CD14-positive monocyte (primary cell): ENCODE results near the gene BTBD9. TPM values are rescaled to one million over a fixed set of nuclear protein-coding genes. Genes with fewer than 3 reads are reported as not detected.

Source experiments
- DNase-seq, 3 donors: peaks; one replicate each; pipeline ENCODE4 v3.0.0-alpha.2; 2011 to 2022
- H2AFZ ChIP-seq: 2 replicates; pipeline ENCODE4 v1.6.0; 2012; ENCODE audit warnings: mild to moderate bottlenecking, low read depth, low read length, inconsistent platforms; ENCODE audit not compliant: insufficient read depth, poor library complexity, severe bottlenecking
- H3K27ac ChIP-seq, 2 donors: 1 replicate in 1 of 2; 2 replicates in 1 of 2; pipeline ENCODE4 v1.5.1; 2012 to 2013; ENCODE audit warnings: low read length in 2 of 2, control low read depth in 1 of 2, inconsistent platforms in 1 of 2, low read depth in 1 of 2, mild to moderate bottlenecking in 1 of 2
- H3K27me3 ChIP-seq, 2 donors: one replicate each; pipeline versions ENCODE4 v1.6.0 to v1.6.1; 2011 to 2013; ENCODE audit warnings: low read length in 2 of 2; ENCODE audit not compliant: control insufficient read depth in 2 of 2, insufficient read depth in 2 of 2
- H3K36me3 ChIP-seq, 2 donors: replicated peaks in 1 of 2; 1 replicate in 1 of 2; 2 replicates in 1 of 2; pipeline versions ENCODE4 v1.5.1 to v1.6.1; 2012 to 2013; ENCODE audit warnings: low read length in 2 of 2, control low read depth in 1 of 2, inconsistent platforms in 1 of 2, mild to moderate bottlenecking in 1 of 2; ENCODE audit not compliant: insufficient read depth in 2 of 2, control insufficient read depth in 1 of 2
- H3K4me1 ChIP-seq, 2 donors: 1 replicate in 1 of 2; 2 replicates in 1 of 2; pipeline versions ENCODE4 v1.5.1 to v1.6.1; 2012 to 2013; ENCODE audit warnings: low read length in 2 of 2, control low read depth in 1 of 2, inconsistent platforms in 1 of 2, mild to moderate bottlenecking in 1 of 2, moderate library complexity in 1 of 2; ENCODE audit not compliant: insufficient read depth in 2 of 2, control insufficient read depth in 1 of 2
- H3K4me2 ChIP-seq: replicated peaks from 2 replicates; pipeline ENCODE3; 2012; ENCODE audit warnings: low read length, moderate library complexity, mild to moderate bottlenecking; ENCODE audit not compliant: poor library complexity, severe bottlenecking; ENCODE audit errors: extremely low read depth
- H3K4me3 ChIP-seq, 3 experiments: fragments of 200-600 bp in 1 of 3; sonication (generic) in 1 of 3; replicated peaks in 1 of 3; 1 replicate in 2 of 3; 2 replicates in 1 of 3; pipeline ENCODE4 v1.5.1; 2011 to 2013; ENCODE audit warnings: low read length in 3 of 3, mild to moderate bottlenecking in 3 of 3, control low read depth in 2 of 3, low read depth in 2 of 3, inconsistent platforms in 1 of 3, moderate library complexity in 1 of 3
- H3K79me2 ChIP-seq: 2 replicates; pipeline ENCODE4 v1.6.0; 2012; ENCODE audit warnings: mild to moderate bottlenecking, control low read depth, inconsistent platforms, low read length, moderate library complexity; ENCODE audit not compliant: insufficient read depth
- H3K9ac ChIP-seq: 2 replicates; pipeline ENCODE4 v1.6.0; 2017; ENCODE audit warnings: low read length, mild to moderate bottlenecking; ENCODE audit not compliant: insufficient read depth, poor library complexity, severe bottlenecking
- H3K9me3 ChIP-seq, 2 donors: replicated peaks in 1 of 2; 1 replicate in 1 of 2; 2 replicates in 1 of 2; pipeline versions ENCODE4 v1.5.1 to v1.6.1; 2012 to 2013; ENCODE audit warnings: low read length in 2 of 2, control low read depth in 1 of 2; ENCODE audit not compliant: control insufficient read depth in 1 of 2, insufficient read depth in 1 of 2
- H4K20me1 ChIP-seq: 2 replicates; pipeline ENCODE4 v1.6.0; 2012; ENCODE audit warnings: mild to moderate bottlenecking, low read length, control low read depth, moderate library complexity; ENCODE audit not compliant: insufficient read depth
- H3K27ac Mint-ChIP-seq, 7 donors: one replicate each; pipeline ENCODE4 v1.8.0; 2020; ENCODE audit warnings: mild to moderate bottlenecking in 7 of 7, mixed read lengths in 7 of 7, moderate library complexity in 6 of 7, inconsistent platforms in 2 of 7
- H3K27me3 Mint-ChIP-seq, 3 donors: one replicate each; pipeline ENCODE4 v1.8.0; 2021 to 2022; ENCODE audit warnings: low read depth in 3 of 3, mild to moderate bottlenecking in 3 of 3, mixed read lengths in 3 of 3, moderate library complexity in 3 of 3, inconsistent platforms in 1 of 3
- H3K36me3 Mint-ChIP-seq, 2 donors: one replicate each; pipeline ENCODE4 v1.8.0; 2020; ENCODE audit warnings: mixed read lengths in 2 of 2, inconsistent platforms in 1 of 2, mild to moderate bottlenecking in 1 of 2
- H3K4me1 Mint-ChIP-seq: one replicate; pipeline ENCODE4 v1.8.0; 2020; ENCODE audit warnings: mild to moderate bottlenecking, mixed read lengths
- H3K4me3 Mint-ChIP-seq, 2 donors: one replicate each; pipeline ENCODE4 v1.8.0; 2020; ENCODE audit warnings: mild to moderate bottlenecking in 2 of 2, mixed read lengths in 2 of 2, moderate library complexity in 1 of 2
- H3K9me3 Mint-ChIP-seq, 7 donors: one replicate each; pipeline ENCODE4 v1.8.0; 2020 to 2022; ENCODE audit warnings: mixed read lengths in 7 of 7, mild to moderate bottlenecking in 6 of 7, moderate library complexity in 6 of 7, inconsistent platforms in 2 of 7
- CTCF ChIP-seq: fragments of 200-600 bp; IDR thresholded peaks from one replicate; pipeline ENCODE4 v1.8.0; 2022; ENCODE audit warnings: antibody characterized with exemption, mild to moderate bottlenecking
- WGBS: methylation state at CpG from one replicate; pipeline ENCODE4 v1.1.5; 2013; ENCODE audit warnings: missing lambda C conversion rate; ENCODE audit not compliant: insufficient coverage; 5-methylcytosine and 5-hydroxymethylcytosine counted together
- intact Hi-C, 2 donors: fragments of 100-400 bp; cut with micrococcal nuclease; formaldehyde crosslinking; loops; one replicate each; pipeline versions ENCODE4 v1.15.0 to v1.15.1; 2023
- polyA plus RNA-seq, 3 donors: library from polyadenylated mRNA; depleted of rRNA in 1 of 3; unstranded in 2 of 3; stranded (reverse) in 1 of 3; fragments of 300-500 nt in 2 of 3; fragments of >200 nt in 1 of 3; fragmentation: Illumina TruSeq in 2 of 3; gene quantifications; 1 replicate in 2 of 3; 2 replicates in 1 of 3; pipeline ENCODE4 v1.2.3, GENCODE V29; 2012 to 2021

Gene BTBD9
- polyA plus RNA-seq, 3 donors = 5.2 to 7.5 (median 6.2) TPM

GRCh38 chr6:38188677-38189335 is 450.9 kb downstream of the BTBD9 start:
- Histone ChIP-seq H4K20me1 (no peaks in the 10 kb centered on the region), H3K4me2 (no peak overlapping the region), H3K4me1 (no peaks in the 10 kb centered on the region), H3K79me2 (no peaks in the 10 kb centered on the region), H3K9ac (no peak overlapping the region), H3K27me3 (no peaks in the 10 kb centered on the region), H3K9me3 (no peaks in the 10 kb centered on the region), H2AFZ (no peak overlapping the region), H3K27ac (no peak overlapping the region), H3K4me3 (no peak overlapping the region), H3K36me3 (peaks cover 0 to 2% of the 10 kb centered on the region in 2 donors)
- Mint-ChIP-seq H3K9me3 (no peaks in the 10 kb centered on the region), H3K4me1 (no peaks in the 10 kb centered on the region), H3K27ac (no peak overlapping the region), H3K36me3 (peaks cover 4 to 10% of the 10 kb centered on the region in 2 donors), H3K4me3 (no peak overlapping the region), H3K27me3 (peaks cover 0 to 3% (median 1%) of the 10 kb centered on the region in 3 donors)
- WGBS = 100% methylated on average over 9 of the region's 14 CpGs
- TF ChIP-seq CTCF = no peak
- intact Hi-C loops = no loop called here
- no peak for DNase-seq

GRCh38 chr6:38187811-38188590 is 451.7 kb downstream of the BTBD9 start:
- H3K27ac Mint-ChIP-seq = no peak overlapping the region
- no peaks in the 10 kb centered on the region for H3K9me3 Mint-ChIP-seq
- peaks cover 0 to 3% (median 1%) of the 10 kb centered on the region in 3 donors for H3K27me3 Mint-ChIP-seq

More at GRCh38 chr6:38187811-38188590, 451.7 kb downstream of the BTBD9 start:
- 98% methylated on average over 16 of the region's 20 CpGs for WGBS
- DNase-seq = no peak
- H3K9ac ChIP-seq = no peak overlapping the region
- H3K27ac ChIP-seq = no peak overlapping the region
- no peak overlapping the region for H3K4me3 Mint-ChIP-seq
- H4K20me1 ChIP-seq = no peaks in the 10 kb centered on the region
- intact Hi-C loops = no loop called here
- H3K36me3 Mint-ChIP-seq = peaks cover 5 to 10% of the 10 kb centered on the region in 2 donors
- H2AFZ ChIP-seq = no peak overlapping the region
- TF ChIP-seq CTCF = no peak
- no peak overlapping the region for H3K4me2 ChIP-seq
- H3K4me1 Mint-ChIP-seq = no peaks in the 10 kb centered on the region
- H3K4me3 ChIP-seq = no peak overlapping the region
- H3K4me1 ChIP-seq = no peaks in the 10 kb centered on the region
- H3K36me3 ChIP-seq = peaks cover 0 to 2% of the 10 kb centered on the region in 2 donors
- no peaks in the 10 kb centered on the region for H3K27me3 ChIP-seq
- no peaks in the 10 kb centered on the region for H3K79me2 ChIP-seq
- no peaks in the 10 kb centered on the region for H3K9me3 ChIP-seq
